Fibroblast of lung (primary cell): Measurements from ENCODE around the gene KCNC3. TPM values are rescaled to one million over a fixed set of nuclear protein-coding genes. Genes with fewer than 3 reads are reported as not detected.

Experiments
- DNase-seq, 2 donors: peaks; one replicate each; pipeline versions ENCODE4 v3.0.0 to v3.0.0-alpha.2; 2010; ENCODE audit warnings: low read depth in 2 of 2
- H2AFZ ChIP-seq: 2 replicates; pipeline ENCODE4 v1.5.1; 2012; ENCODE audit warnings: low read length, control low read depth, inconsistent platforms
- H3K27ac ChIP-seq: 2 replicates; pipeline ENCODE4 v1.5.1; 2011; ENCODE audit warnings: low read length, control low read depth; ENCODE audit not compliant: insufficient read depth
- H3K27me3 ChIP-seq: 2 replicates; pipeline ENCODE4 v1.5.1; 2011; ENCODE audit warnings: mild to moderate bottlenecking, low read length; ENCODE audit not compliant: control insufficient read depth, insufficient read depth
- H3K36me3 ChIP-seq: 2 replicates; pipeline ENCODE4 v1.5.1; 2011; ENCODE audit warnings: low read length; ENCODE audit not compliant: control insufficient read depth, insufficient read depth
- H3K4me1 ChIP-seq: 2 replicates; pipeline ENCODE4 v1.5.1; 2011; ENCODE audit warnings: low read length; ENCODE audit not compliant: control insufficient read depth, insufficient read depth; ENCODE audit errors: extremely low read depth
- H3K4me2 ChIP-seq: 2 replicates; pipeline ENCODE4 v1.5.1; 2011; ENCODE audit warnings: low read length, control low read depth; ENCODE audit not compliant: insufficient read depth; ENCODE audit errors: extremely low read depth
- H3K4me3 ChIP-seq, 4 experiments: fragments of 200-600 bp in 1 of 4; sonication (generic) in 1 of 4; replicated peaks in 1 of 4; 2 replicates each; pipeline ENCODE4 v1.5.1; 2011 to 2016; ENCODE audit warnings: low read length in 4 of 4, low read depth in 3 of 4, mild to moderate bottlenecking in 3 of 4, control low read depth in 2 of 4, inconsistent platforms in 1 of 4, mixed read lengths in 1 of 4; ENCODE audit not compliant: insufficient read depth in 1 of 4; ENCODE audit errors: control extremely low read depth in 1 of 4
- H3K79me2 ChIP-seq: 2 replicates; pipeline ENCODE4 v1.5.1; 2012; ENCODE audit warnings: mild to moderate bottlenecking, low read length, inconsistent platforms; ENCODE audit not compliant: control insufficient read depth, insufficient read depth
- H3K9ac ChIP-seq: 2 replicates; pipeline ENCODE4 v1.5.1; 2011; ENCODE audit warnings: mild to moderate bottlenecking, low read length, control low read depth; ENCODE audit not compliant: insufficient read depth
- H3K9me3 ChIP-seq: 2 replicates; pipeline ENCODE4 v1.5.1; 2012; ENCODE audit warnings: low read depth, low read length; ENCODE audit not compliant: control insufficient read depth, insufficient read depth
- H4K20me1 ChIP-seq: 2 replicates; pipeline ENCODE4 v1.5.1; 2011; ENCODE audit warnings: low read length; ENCODE audit not compliant: control insufficient read depth, insufficient read depth; ENCODE audit errors: extremely low read depth
- CTCF ChIP-seq, 2 donors: IDR thresholded peaks in 1 of 2; conservative IDR thresholded peaks in 1 of 2; 1 replicate in 1 of 2; 2 replicates in 1 of 2; pipeline ENCODE4 v1.5.1; 2011 to 2012; ENCODE audit warnings: low read length in 2 of 2, control low read depth in 1 of 2, inconsistent platforms in 1 of 2, low read depth in 1 of 2, mild to moderate bottlenecking in 1 of 2
- EZH2 ChIP-seq: IDR thresholded peaks from 2 replicates; pipeline ENCODE4 v1.5.1; 2012; ENCODE audit warnings: low read length, control low read depth, mild to moderate bottlenecking; ENCODE audit errors: missing control alignments
- polyA plus RNA-seq, 2 donors: library from polyadenylated mRNA; depleted of rRNA in 1 of 2; stranded (reverse) in 1 of 2; unstranded in 1 of 2; fragments of >200 nt; gene quantifications; 2 replicates each; pipeline ENCODE4 v1.2.1, GENCODE V29; 2011 to 2012; ENCODE audit warnings: missing spikeins in 1 of 2
- total RNA-seq: library from RNA; depleted of rRNA; stranded (reverse); fragments of >200 nt; gene quantifications from 2 replicates; pipeline ENCODE4 v1.2.1, GENCODE V29; 2014

KCNC3 gene
- total and polyA plus RNA-seq, 2 donors (not counting 1 experiment from before 2014, with no cell fraction given), result under 0.01 to 0.01 TPM

GRCh38 chr19:50332244-50333038 is 3.3 kb upstream of the KCNC3 start:
- Histone ChIP-seq H3K27me3 (peaks cover 13% of the 10 kb centered on the region), H3K79me2 (no peaks in the 10 kb centered on the region)
- no peak for DNase-seq

GRCh38 chr19:50331994-50332243 is 2.7 kb upstream of the KCNC3 start:
- Histone ChIP-seq H3K4me2 (no peak overlapping the region), H3K9me3 (no peaks in the 10 kb centered on the region), H4K20me1 (no peaks in the 10 kb centered on the region), H3K4me1 (no peaks in the 10 kb centered on the region), H3K27me3 (peaks cover 16% of the 10 kb centered on the region), H3K79me2 (no peaks in the 10 kb centered on the region), H3K27ac (no peak overlapping the region), H3K9ac (no peak overlapping the region), H3K36me3 (no peaks in the 10 kb centered on the region), H3K4me3 (no peak overlapping the region), H2AFZ (no peak overlapping the region)
- no peak for DNase-seq
- TF ChIP-seq EZH2 (no peak), CTCF (conservative IDR thresholded peaks at IDR 0.05 in 1 of 2, IDR thresholded peaks at IDR 0.05 in 1 of 2; ENCODE audit: low read depth in 1 of 2, low read length in 2 of 2) (no peak)

More at GRCh38 chr19:50332244-50333038, 3.3 kb upstream of the KCNC3 start:
- H3K4me2 ChIP-seq, result no peak overlapping the region
- no peaks in the 10 kb centered on the region for H3K36me3 ChIP-seq
- H3K27ac ChIP-seq, result no peak overlapping the region
- no peak for TF ChIP-seq CTCF (conservative IDR thresholded peaks at IDR 0.05 in 1 of 2, IDR thresholded peaks at IDR 0.05 in 1 of 2; ENCODE audit: low read depth in 1 of 2, low read length in 2 of 2)
- TF ChIP-seq EZH2, result no peak
- H4K20me1 ChIP-seq, result no peaks in the 10 kb centered on the region
- no peaks in the 10 kb centered on the region for H3K4me1 ChIP-seq
- H3K9ac ChIP-seq, result no peak overlapping the region
- no peak overlapping the region for H2AFZ ChIP-seq
- H3K4me3 ChIP-seq, result no peak overlapping the region
- H3K9me3 ChIP-seq, result no peaks in the 10 kb centered on the region

- peaks cover 17% of the 10 kb centered on the region for H3K27me3 ChIP-seq
- no peak for DNase-seq
- no peak for TF ChIP-seq EZH2
- no peaks in the 10 kb centered on the region for H3K79me2 ChIP-seq
- H3K27ac ChIP-seq, result no peak overlapping the region
- H3K9me3 ChIP-seq, result no peaks in the 10 kb centered on the region
- H3K36me3 ChIP-seq, result no peaks in the 10 kb centered on the region
- H3K9ac ChIP-seq, result no peak overlapping the region
- H3K4me1 ChIP-seq, result no peaks in the 10 kb centered on the region
- H3K4me3 ChIP-seq, result no peak overlapping the region
- no peak overlapping the region for H2AFZ ChIP-seq
- no peaks in the 10 kb centered on the region for H4K20me1 ChIP-seq
- no peak overlapping the region for H3K4me2 ChIP-seq
Observed at GRCh38 chr19:50331221-50331993, 2.2 kb upstream of the KCNC3 start.
